HepG2 (cell line): ENCODE measurements around the gene ING2. TPM values are rescaled to one million over a fixed set of nuclear protein-coding genes. Genes with fewer than 3 reads are reported as not detected.
A peak's percentile ranks its signal among the peaks of the same experiment; 100 is the strongest.

Experiments
- CBX5 ChIP-seq: sonication (generic); formaldehyde crosslinking; IDR thresholded peaks from 2 replicates; pipeline ENCODE4 v1.4.0; 2020; ENCODE audit warnings: missing genetic modification reagents, borderline replicate concordance
- DMTF1 ChIP-seq: sonication (generic); formaldehyde crosslinking; IDR thresholded peaks from 2 replicates; pipeline ENCODE4 v1.4.0; 2020; ENCODE audit warnings: mild to moderate bottlenecking, missing genetic modification reagents
- HOXA5 ChIP-seq: sonication (generic); formaldehyde crosslinking; IDR thresholded peaks from 2 replicates; pipeline ENCODE4 v1.4.0; 2020; ENCODE audit warnings: missing genetic modification reagents
- KLF12 ChIP-seq: sonication (generic); formaldehyde crosslinking; IDR thresholded peaks from 2 replicates; pipeline ENCODE4 v1.4.0; 2020; ENCODE audit warnings: missing genetic modification reagents, borderline replicate concordance
- MTF1 ChIP-seq: sonication (generic); formaldehyde crosslinking; IDR thresholded peaks from 2 replicates; pipeline ENCODE4 v1.5.0; 2020; ENCODE audit warnings: missing genetic modification reagents
- NKX3-1 ChIP-seq: sonication (generic); formaldehyde crosslinking; IDR thresholded peaks from 2 replicates; pipeline ENCODE4 v1.5.0; 2020; ENCODE audit warnings: missing genetic modification reagents
- NONO ChIP-seq, 2 experiments: fragments of 450-650 bp in 1 of 2; sonication (generic) in 1 of 2; formaldehyde crosslinking in 1 of 2; IDR thresholded peaks in 1 of 2; conservative IDR thresholded peaks in 1 of 2; 2 replicates each; pipeline versions ENCODE4 v1.6.1 to v1.8.0; 2017 to 2022; ENCODE audit warnings: mild to moderate bottlenecking in 1 of 2, missing genetic modification reagents in 1 of 2, moderate library complexity in 1 of 2
- PHF20 ChIP-seq: sonication (generic); formaldehyde crosslinking; IDR thresholded peaks from 2 replicates; pipeline ENCODE4 v1.5.0; 2020; ENCODE audit warnings: mild to moderate bottlenecking, missing genetic modification reagents
- POGK ChIP-seq: sonication (generic); formaldehyde crosslinking; conservative IDR thresholded peaks from 2 replicates; pipeline ENCODE4 v1.8.0; 2022; ENCODE audit warnings: mild to moderate bottlenecking, moderate library complexity, missing genetic modification reagents
- PRDM4 ChIP-seq: sonication (generic); formaldehyde crosslinking; IDR thresholded peaks from 2 replicates; pipeline ENCODE4 v1.9.0; 2021; ENCODE audit warnings: missing genetic modification reagents, borderline replicate concordance
- SMAD3 ChIP-seq: sonication (generic); formaldehyde crosslinking; IDR thresholded peaks from 2 replicates; pipeline ENCODE4 v1.4.0; 2020; ENCODE audit warnings: missing genetic modification reagents
- SYNCRIP ChIP-seq: fragments of 200-400 bp; formaldehyde crosslinking; IDR thresholded peaks from 2 replicates; pipeline ENCODE4 v1.6.1; 2018; ENCODE audit warnings: mild to moderate bottlenecking, low read depth, low read length; ENCODE audit not compliant: insufficient read depth
- YEATS4 ChIP-seq: sonication (generic); formaldehyde crosslinking; IDR thresholded peaks from 2 replicates; pipeline ENCODE4 v1.4.0; 2020; ENCODE audit warnings: missing genetic modification reagents, borderline replicate concordance
- ZBTB21 ChIP-seq: sonication (generic); formaldehyde crosslinking; IDR thresholded peaks from 2 replicates; pipeline ENCODE4 v1.4.0; 2020; ENCODE audit warnings: missing genetic modification reagents
- ZBTB7B ChIP-seq: sonication (generic); formaldehyde crosslinking; IDR thresholded peaks from 2 replicates; pipeline ENCODE4 v1.4.0; 2020; ENCODE audit warnings: missing genetic modification reagents
- ZNF121 ChIP-seq: sonication (generic); formaldehyde crosslinking; IDR thresholded peaks from 2 replicates; pipeline ENCODE4 v1.5.0; 2020; ENCODE audit warnings: mild to moderate bottlenecking, missing genetic modification reagents
- ZNF138 ChIP-seq: sonication (generic); formaldehyde crosslinking; IDR thresholded peaks from 2 replicates; pipeline ENCODE4 v1.5.0; 2020; ENCODE audit warnings: mild to moderate bottlenecking, low read depth, missing genetic modification reagents
- ZNF446 ChIP-seq: sonication (generic); formaldehyde crosslinking; IDR thresholded peaks from 2 replicates; pipeline ENCODE4 v1.5.0; 2020; ENCODE audit warnings: mild to moderate bottlenecking, missing genetic modification reagents
- ZNF552 ChIP-seq: sonication (generic); formaldehyde crosslinking; IDR thresholded peaks from 2 replicates; pipeline ENCODE4 v1.9.0; 2022; ENCODE audit warnings: missing genetic modification reagents, mild to moderate bottlenecking, borderline replicate concordance
- ZNF580 ChIP-seq: IDR thresholded peaks from 2 replicates; pipeline ENCODE4 v1.6.1; 2016; ENCODE audit warnings: low read depth, borderline replicate concordance
- ZNF747 ChIP-seq: sonication (generic); formaldehyde crosslinking; IDR thresholded peaks from 2 replicates; pipeline ENCODE4 v1.8.1; 2023; ENCODE audit warnings: missing genetic modification reagents, mild to moderate bottlenecking, borderline replicate concordance
- ZNF776 ChIP-seq: sonication (generic); formaldehyde crosslinking; IDR thresholded peaks from 2 replicates; pipeline ENCODE4 v1.4.0; 2020; ENCODE audit warnings: mild to moderate bottlenecking, missing genetic modification reagents
- ZNF792 ChIP-seq: IDR thresholded peaks from 2 replicates; pipeline ENCODE4 v1.6.1; 2016
- polyA plus RNA-seq, 8 experiments: library from polyadenylated mRNA; depleted of rRNA in 3 of 8; stranded (reverse) in 7 of 8; unstranded in 1 of 8; fragments of >200 nt; fragmentation: Illumina TruSeq in 4 of 8; extraction: Trizol in 4 of 8; gene quantifications; 2 replicates each; pipeline versions ENCODE4 v1.2.1 to v1.2.3, GENCODE V29; 2011 to 2016; ENCODE audit warnings: low read depth in 4 of 8, missing spikeins in 1 of 8, mixed read lengths in 1 of 8; ENCODE audit not compliant: insufficient read depth in 1 of 8
- total RNA-seq, 5 experiments: library from RNA; depleted of rRNA; stranded (reverse); fragments of >200 nt; fragmentation: Illumina TruSeq; extraction: Trizol; gene quantifications; 2 replicates each; pipeline ENCODE4 v1.2.3, GENCODE V29; 2016; ENCODE audit warnings: low read depth in 1 of 5

Gene ING2
- total and polyA plus RNA-seq, 2 of the 13 experiments (the other 11 are each of a cell fraction or from before 2014, with no cell fraction given): 6.6 to 12.4 TPM

- TF ChIP-seq KLF12 (CRISPR knock-in tag) (0 out of 2 replicates have a peak, but pooled peaks have one; percentile 63), PRDM4 (CRISPR knock-in tag) (no peak), NONO (IDR thresholded peaks at IDR 0.05) (no peak), NONO (CRISPR knock-in tag; conservative IDR thresholded peaks at IDR 0.05) (peak; percentile 59; the same call in 1 of the 2 replicates), POGK (CRISPR knock-in tag) (no peak), ZNF776 (no peak), ZBTB21 (CRISPR knock-in tag) (no peak), ZNF138 (no peak), ZNF747 (CRISPR knock-in tag) (no peak), SMAD3 (CRISPR knock-in tag) (no peak), YEATS4 (CRISPR knock-in tag) (peak; percentile 85), ZNF792 (CRISPR knock-in tag) (no peak), ZBTB7B (CRISPR knock-in tag) (no peak), SYNCRIP (no peak), HOXA5 (CRISPR knock-in tag) (peak; percentile 19; the same call in 1 of the 2 replicates), NKX3-1 (CRISPR knock-in tag) (0 out of 2 replicates have a peak, but pooled peaks have one; percentile 37), DMTF1 (no peak), MTF1 (CRISPR knock-in tag) (no peak), ZNF580 (peak; percentile 51; the same call in 1 of the 2 replicates), ZNF552 (CRISPR knock-in tag) (no peak), ZNF446 (peak; percentile 88), CBX5 (CRISPR knock-in tag) (0 out of 2 replicates have a peak, but pooled peaks have one; percentile 50), PHF20 (peak; percentile 77), ZNF121 (CRISPR knock-in tag) (no peak)
Observed at GRCh38 chr4:183505611-183506388, 942 bp downstream of the ING2 start (continued).
